ENCODE data around the gene FAM199X. TPM values are rescaled to one million over a fixed set of nuclear protein-coding genes. Genes with fewer than 3 reads are reported as not detected.
A peak's percentile ranks its signal among the peaks of the same experiment; 100 is the strongest.

FAM199X gene
- total RNA-seq, 6 experiments from 2014 or later = 6.3 to 11.3 (median 7.7) TPM

DNA sequence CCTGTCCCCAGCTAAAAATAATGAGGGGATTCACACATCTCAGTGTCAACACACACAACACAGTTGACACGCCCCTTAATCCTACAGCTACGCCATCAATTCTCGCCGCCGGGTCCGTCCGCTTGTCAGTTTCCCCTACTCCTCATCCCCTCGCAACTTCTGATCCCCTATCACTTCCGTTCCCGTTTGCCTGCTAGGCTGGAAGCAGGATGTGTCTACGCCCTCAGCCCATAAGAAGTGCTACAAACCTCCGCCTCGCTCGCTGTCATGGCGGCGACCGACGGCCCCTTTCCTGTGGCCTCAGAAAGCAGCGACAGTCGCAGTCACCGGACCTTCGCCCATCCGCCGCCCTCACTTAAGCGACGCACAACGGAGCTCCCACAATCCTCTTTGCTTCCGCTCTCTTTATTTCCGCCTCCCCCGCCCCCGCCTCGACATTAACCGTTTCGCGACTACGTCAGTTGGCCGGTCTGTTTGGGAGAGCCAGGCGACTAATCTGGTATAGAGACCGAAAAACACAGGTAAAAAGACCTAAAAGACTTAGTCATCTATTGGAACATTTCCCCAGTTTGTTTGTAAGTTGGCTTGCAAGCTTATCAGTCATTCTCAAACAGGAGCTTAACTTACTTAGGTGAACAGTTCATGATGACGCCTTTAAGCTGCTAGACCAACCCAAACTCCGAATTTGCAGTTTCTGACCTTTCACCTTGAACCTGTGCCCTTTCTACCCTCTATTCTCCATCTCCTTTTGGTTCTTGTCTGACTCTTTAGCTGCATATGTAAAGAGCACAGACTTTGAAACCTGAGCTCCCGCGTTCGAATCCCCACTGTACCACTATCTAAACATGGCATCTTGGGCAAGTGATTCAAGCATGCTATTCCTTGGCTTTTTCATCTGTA, 9.4 kb upstream of the FAM199X start, which contains the start of gene SLC25A53:
TSS of gene SLC25A53 (minus strand) at position 380 of the 900 bp plus-strand sequence. CDS start 51,752 bp downstream, outside the sequence.
- intact Hi-C loops (cut with DNase I) = no loop called here
- ATAC-seq (peak; percentile 95 to 99 (median 95)), DNase-seq (peak; percentile 76 to 79 (median 79))
- Histone ChIP-seq H3K9me3 (no peaks in the 10 kb centered on the region), H3K27ac (peak within 1 kb of the TSS; percentile 52 to 90 (median 82)), H3K36me3 (no peaks in the 10 kb centered on the region), H3K4me3 (peak within 1 kb of the TSS; percentile 48 to 72 (median 57)), H3K27me3 (no peaks in the 10 kb centered on the region), H3K4me1 (peaks cover 0 to 6% (median 0%) of the 10 kb centered on the region in 4 donors)
- WGBS (ENCODE audit: insufficient coverage, low coverage, low lambda C conversion rate, missing lambda C conversion rate) = 38% methylated on average over 43 of the region's 44 CpGs
- no peak for TF ChIP-seq CTCF (IDR thresholded peaks at IDR 0.05)
- peak; percentile 42 for TF ChIP-seq POLR2A (IDR thresholded peaks at IDR 0.05)

GRCh38 chrX:104166735-104167436, 633 bp downstream of the FAM199X start:
- peak in 2 of 3 donors; percentile 50 to 62 for DNase-seq
- no peaks in the 10 kb centered on the region for H3K9me3 ChIP-seq
- intact Hi-C loops (cut with DNase I) = no loop called here
- ATAC-seq = peak in 2 of 4 donors; percentile 9 to 23
- H3K27ac ChIP-seq = peak overlapping the region; percentile 34 to 77 (median 75)
- no peaks in the 10 kb centered on the region for H3K4me1 ChIP-seq
- no peaks in the 10 kb centered on the region for H3K27me3 ChIP-seq
- H3K4me3 ChIP-seq = peak overlapping the region; percentile 63 to 75 (median 68)
- TF ChIP-seq CTCF (IDR thresholded peaks at IDR 0.05) (no peak), POLR2A (IDR thresholded peaks at IDR 0.05) (no peak)
- 12% methylated on average over 15 of the region's 37 CpGs for WGBS (ENCODE audit: insufficient coverage, low coverage, low lambda C conversion rate, missing lambda C conversion rate)
- no peaks in the 10 kb centered on the region for H3K36me3 ChIP-seq

DNA sequence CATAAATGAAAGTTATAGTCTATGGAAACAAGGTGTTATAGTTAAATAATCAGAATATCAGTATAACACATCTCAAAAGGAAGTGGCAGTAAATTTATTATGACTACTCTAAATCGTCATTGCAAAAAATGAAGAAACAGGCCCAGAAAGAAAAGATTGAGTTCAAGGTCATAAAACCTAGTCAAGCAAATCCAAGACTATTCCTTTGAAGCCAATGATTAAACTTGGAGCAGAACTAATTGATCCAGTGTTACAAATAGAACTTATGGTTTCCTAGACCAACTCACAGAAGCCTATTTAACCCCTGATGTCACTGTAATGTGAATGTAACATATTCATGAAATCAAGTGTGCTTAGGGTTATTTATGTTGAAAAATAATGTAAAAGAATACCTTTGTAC, 1.9 kb downstream of the FAM199X start:
- no peak for DNase-seq
- H3K4me3 ChIP-seq = no peak overlapping the region
- no peaks in the 10 kb centered on the region for H3K36me3 ChIP-seq
- ATAC-seq = no peak
- H3K27me3 ChIP-seq = no peaks in the 10 kb centered on the region
- TF ChIP-seq POLR2A (IDR thresholded peaks at IDR 0.05) = no peak
- intact Hi-C loops (cut with DNase I) = no loop called here
- H3K4me1 ChIP-seq = no peaks in the 10 kb centered on the region
- H3K27ac ChIP-seq = no peak overlapping the region
- no peaks in the 10 kb centered on the region for H3K9me3 ChIP-seq
- 24% methylated on average over 1 of the region's 1 CpG for WGBS (ENCODE audit: insufficient coverage, low coverage, low lambda C conversion rate, missing lambda C conversion rate)

DNA sequence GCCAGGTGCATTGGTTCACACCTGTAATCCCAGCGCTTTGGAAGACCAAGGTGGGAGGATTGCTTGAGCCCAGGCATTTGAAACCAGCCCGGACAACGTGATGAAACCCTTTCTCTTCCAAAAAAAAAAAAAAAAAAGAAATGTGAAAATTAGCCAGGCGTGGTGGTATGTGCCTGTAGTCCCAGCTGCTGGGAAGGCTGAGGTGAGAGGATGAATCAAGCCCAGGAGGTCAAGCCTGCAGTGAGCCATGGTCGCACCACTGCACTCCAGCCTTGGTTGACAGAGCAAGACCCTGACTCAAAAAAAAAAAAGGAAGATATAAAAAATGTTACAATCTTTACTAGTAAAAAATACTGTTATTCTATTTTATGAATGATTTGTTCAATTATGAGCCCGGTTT, 5.9 kb downstream of the FAM199X start:
- Histone ChIP-seq H3K4me3 (no peak overlapping the region), H3K9me3 (no peaks in the 10 kb centered on the region), H3K36me3 (peaks cover 0 to 4% (median 0%) of the 10 kb centered on the region in 4 donors), H3K4me1 (no peaks in the 10 kb centered on the region), H3K27ac (no peak overlapping the region), H3K27me3 (no peaks in the 10 kb centered on the region)
- TF ChIP-seq POLR2A (IDR thresholded peaks at IDR 0.05) (no peak), CTCF (IDR thresholded peaks at IDR 0.05) (no peak)
- ATAC-seq = no peak
- DNase-seq = no peak
- WGBS (ENCODE audit: insufficient coverage, low coverage, low lambda C conversion rate, missing lambda C conversion rate) = 55% methylated on average over 4 of the region's 6 CpGs
- intact Hi-C loops (cut with DNase I) = no loop called here
